Activated CD4-positive, alpha-beta memory T cell treated with anti-CD3 and anti-CD28 coated beads for 36 hours (primary cell): ENCODE results near the gene TMEM185B. TPM values are rescaled to one million over a fixed set of nuclear protein-coding genes. Genes with fewer than 3 reads are reported as not detected.

ENCODE experiments used
- CTCF ChIA-PET: fragments of 350-600 bp; sonication (Branson Sonifier 250); formaldehyde crosslinking; loops from one replicate; lab custom pipeline; 2021; ENCODE audit warnings: antibody characterized with exemption, inconsistent platforms; lab: Charles Lee
- POLR2A ChIA-PET: fragments of 350-600 bp; sonication (Branson Sonifier 250); formaldehyde crosslinking; loops from one replicate; lab custom pipeline; 2021; ENCODE audit warnings: antibody characterized with exemption; lab: Charles Lee
- DNase-seq: peaks from one replicate; pipeline ENCODE4 v3.0.0-alpha.2; 2020
- H3K27ac Mint-ChIP-seq: one replicate; pipeline ENCODE4 v1.8.0; 2021; ENCODE audit warnings: mixed read lengths
- H3K27me3 Mint-ChIP-seq: one replicate; pipeline ENCODE4 v1.8.0; 2021; ENCODE audit warnings: mixed read lengths
- H3K36me3 Mint-ChIP-seq: one replicate; pipeline ENCODE4 v1.8.0; 2021; ENCODE audit warnings: mixed read lengths
- H3K4me1 Mint-ChIP-seq: one replicate; pipeline ENCODE4 v1.8.0; 2021; ENCODE audit warnings: low read depth, mixed read lengths
- H3K4me3 Mint-ChIP-seq: one replicate; pipeline ENCODE4 v1.8.0; 2021; ENCODE audit warnings: mild to moderate bottlenecking, mixed read lengths
- H3K9me3 Mint-ChIP-seq: one replicate; pipeline ENCODE4 v1.8.0; 2021; ENCODE audit warnings: mixed read lengths
- intact Hi-C: fragments of 100-400 bp; cut with micrococcal nuclease; formaldehyde crosslinking; loops from one replicate; pipeline ENCODE4 v1.15.1; 2023
- total RNA-seq, 2 experiments: library from RNA; stranded (reverse); gene quantifications; one replicate each; pipeline ENCODE4 v1.2.3, GENCODE V29; 2021

Gene TMEM185B
- total RNA-seq, 2 experiments from 2014 or later: 19.4 to 19.7 TPM

GRCh38 chr2:120177001-120177621 lies 46.1 kb downstream of the TMEM185B start:
- no peaks in the 10 kb centered on the region for H3K36me3 Mint-ChIP-seq
- ChIA-PET POLR2A (interaction anchor here (0.8 to 1.6 kb wide), 10 partner anchors 13 to 810 kb away, joined by 3 to 5 read pairs (median 4); partner anchors contain the start of genes C2orf76, DBI, EPB41L5 and PTPN4), CTCF (interaction anchor here (0.6 to 5.1 kb wide), 30 partner anchors 22 to 537 kb away, joined by 3 to 98 read pairs (median 4); partner anchors contain the start of genes PTPN4, RALB, TMEM177 and TMEM185B)
- no peaks in the 10 kb centered on the region for H3K9me3 Mint-ChIP-seq
- intact Hi-C loops: loop anchor here (1.0 to 5.0 kb wide), 12 partner anchors 46 to 810 kb away; partner anchors contain the start of genes C2orf76, DBI, EPB41L5 and PTPN4
- no peaks in the 10 kb centered on the region for H3K27me3 Mint-ChIP-seq
- DNase-seq: peak; percentile 87
- peak overlapping the region; percentile 98 for H3K4me3 Mint-ChIP-seq
- H3K27ac Mint-ChIP-seq: peak overlapping the region; percentile 97
- peaks cover 55% of the 10 kb centered on the region for H3K4me1 Mint-ChIP-seq

- DNase-seq: no peak
- intact Hi-C loops: loop anchor here (2.0 to 5.0 kb wide), 5 partner anchors 56 to 810 kb away; partner anchors contain the start of genes C2orf76, DBI and EPB41L5
- ChIA-PET POLR2A (interaction anchor here (0.8 to 1.6 kb wide), 11 partner anchors 12 to 810 kb away, joined by 3 to 5 read pairs (median 3); partner anchors contain the start of genes C2orf76, DBI, EPB41L5 and PTPN4), CTCF (interaction anchor here (0.6 to 5.1 kb wide), 35 partner anchors 8 to 536 kb away, joined by 3 to 98 read pairs (median 4); partner anchors contain the start of genes PTPN4, RALB, TMEM177 and TMEM185B)
- Mint-ChIP-seq H3K27ac (peak overlapping the region; percentile 97), H3K27me3 (no peaks in the 10 kb centered on the region), H3K4me3 (peak overlapping the region; percentile 98), H3K9me3 (no peaks in the 10 kb centered on the region), H3K36me3 (no peaks in the 10 kb centered on the region), H3K4me1 (peaks cover 49% of the 10 kb centered on the region)
These were observed 46.7 kb downstream of the TMEM185B start for GRCh38 chr2:120176526-120176925.

- Mint-ChIP-seq H3K36me3 (no peaks in the 10 kb centered on the region), H3K27me3 (no peaks in the 10 kb centered on the region), H3K9me3 (no peaks in the 10 kb centered on the region), H3K4me1 (peaks cover 44% of the 10 kb centered on the region), H3K27ac (no peak overlapping the region), H3K4me3 (no peak overlapping the region)
- ChIA-PET POLR2A (interaction anchor here (0.6 to 0.7 kb wide), 3 partner anchors 112 to 680 kb away, joined by 3 to 7 read pairs (median 4); no protein-coding TSS in a partner anchor), CTCF (interaction anchor here (0.5 to 5.1 kb wide), 76 partner anchors 9 to 1003 kb away, joined by 3 to 98 read pairs (median 4); partner anchors contain the start of genes EPB41L5, PTPN4, RALB and TMEM177)
- intact Hi-C loops: loop anchor here (1.0 to 5.0 kb wide), 3 partner anchors 248 to 472 kb away; no protein-coding TSS in a partner anchor
- DNase-seq: no peak
These were observed 48.1 kb downstream of the TMEM185B start for GRCh38 chr2:120174963-120175581.

Other genes starting within 250 kb of the TMEM185B start
- gene EPB41L5, start 210.3 kb downstream of the TMEM185B start, total RNA-seq: 1 to 10 TPM; 2.5 to 2.7 TPM
- 10 to 100 TPM; 52.5 to 52.9 TPM for gene RALB, start 29.5 kb upstream of the TMEM185B start, total RNA-seq
- gene INHBB, start 122.7 kb upstream of the TMEM185B start, total RNA-seq: not detected